BE2C (cell line): ENCODE data around the gene AFTPH.

Source experiments
- DNase-seq: peaks from one replicate; pipeline ENCODE4 v3.0.0-alpha.2; 2020
- H3K27me3 ChIP-seq: fragments of 250-450 bp; sonication (Bioruptor Pico); 2 replicates; pipeline ENCODE4 v1.5.1; 2020; ENCODE audit warnings: mild to moderate bottlenecking
- H3K36me3 ChIP-seq: fragments of 250-450 bp; sonication (Bioruptor Pico); 2 replicates; pipeline ENCODE4 v1.5.1; 2020; ENCODE audit warnings: mild to moderate bottlenecking
- H3K4me1 ChIP-seq: fragments of 250-450 bp; sonication (Bioruptor Pico); 2 replicates; pipeline ENCODE4 v1.5.1; 2020
- H3K4me3 ChIP-seq: 2 replicates; pipeline ENCODE4 v1.5.1; 2011; ENCODE audit warnings: low read depth, low read length
- H3K9me3 ChIP-seq: fragments of 250-450 bp; sonication (Bioruptor Pico); 2 replicates; pipeline ENCODE4 v1.5.1; 2020
- CTCF ChIP-seq: IDR thresholded peaks from 2 replicates; pipeline ENCODE4 v1.5.1; 2012; ENCODE audit warnings: mild to moderate bottlenecking, low read depth, low read length

AFTPH gene

GRCh38 chr2:64637931-64638330 is 113.8 kb downstream of the AFTPH start:
- Histone ChIP-seq H3K4me1 (peaks cover under 1% of the 10 kb centered on the region), H3K36me3 (0 out of 2 replicates have a peak, but pooled peaks cover 3% of the 10 kb centered on the region), H3K4me3 (no peak overlapping the region), H3K27me3 (no peaks in the 10 kb centered on the region), H3K9me3 (no peaks in the 10 kb centered on the region)
- TF ChIP-seq CTCF: no peak
- no peak for DNase-seq

- H3K4me1 ChIP-seq: peaks cover 5% of the 10 kb centered on the region
- DNase-seq: no peak
- H3K9me3 ChIP-seq: no peaks in the 10 kb centered on the region
- H3K4me3 ChIP-seq: no peak overlapping the region
- no peaks in the 10 kb centered on the region for H3K27me3 ChIP-seq
- no peak for TF ChIP-seq CTCF
- 0 out of 2 replicates have a peak, but pooled peaks cover 3% of the 10 kb centered on the region for H3K36me3 ChIP-seq
Measured at GRCh38 chr2:64638502-64639120, 114.5 kb downstream of the AFTPH start.

- Histone ChIP-seq H3K27me3 (no peaks in the 10 kb centered on the region), H3K9me3 (no peaks in the 10 kb centered on the region), H3K4me1 (peaks cover 5% of the 10 kb centered on the region), H3K4me3 (no peak overlapping the region), H3K36me3 (0 out of 2 replicates have a peak, but pooled peaks cover 3% of the 10 kb centered on the region)
- DNase-seq: no peak
- no peak for TF ChIP-seq CTCF
Measured at GRCh38 chr2:64639691-64640090, 115.6 kb downstream of the AFTPH start.

GRCh38 chr2:64640153-64641044 is 116.3 kb downstream of the AFTPH start:
- Histone ChIP-seq H3K36me3 (0 out of 2 replicates have a peak, but pooled peaks cover 3% of the 10 kb centered on the region), H3K27me3 (no peaks in the 10 kb centered on the region), H3K9me3 (no peaks in the 10 kb centered on the region), H3K4me1 (peaks cover 5% of the 10 kb centered on the region), H3K4me3 (no peak overlapping the region)
- TF ChIP-seq CTCF: no peak
- no peak for DNase-seq

- Histone ChIP-seq H3K36me3 (no peaks in the 10 kb centered on the region), H3K9me3 (no peaks in the 10 kb centered on the region), H3K4me3 (no peak overlapping the region), H3K4me1 (peaks cover 5% of the 10 kb centered on the region), H3K27me3 (no peaks in the 10 kb centered on the region)
- DNase-seq: no peak
- no peak for TF ChIP-seq CTCF
Measured at GRCh38 chr2:64641599-64641998, 117.5 kb downstream of the AFTPH start.
